CD14-positive monocyte (primary cell): Measurements from ENCODE around the gene SCOC. TPM values are rescaled to one million over a fixed set of nuclear protein-coding genes. Genes with fewer than 3 reads are reported as not detected.

Experiments used
- DNase-seq, 3 donors: peaks; one replicate each; pipeline ENCODE4 v3.0.0-alpha.2; 2011 to 2022
- H2AFZ ChIP-seq: 2 replicates; pipeline ENCODE4 v1.6.0; 2012; ENCODE audit warnings: mild to moderate bottlenecking, low read depth, low read length, inconsistent platforms; ENCODE audit not compliant: insufficient read depth, poor library complexity, severe bottlenecking
- H3K27ac ChIP-seq, 2 donors: 1 replicate in 1 of 2; 2 replicates in 1 of 2; pipeline ENCODE4 v1.5.1; 2012 to 2013; ENCODE audit warnings: low read length in 2 of 2, control low read depth in 1 of 2, inconsistent platforms in 1 of 2, low read depth in 1 of 2, mild to moderate bottlenecking in 1 of 2
- H3K27me3 ChIP-seq, 2 donors: one replicate each; pipeline versions ENCODE4 v1.6.0 to v1.6.1; 2011 to 2013; ENCODE audit warnings: low read length in 2 of 2; ENCODE audit not compliant: control insufficient read depth in 2 of 2, insufficient read depth in 2 of 2
- H3K36me3 ChIP-seq, 2 donors: replicated peaks in 1 of 2; 1 replicate in 1 of 2; 2 replicates in 1 of 2; pipeline versions ENCODE4 v1.5.1 to v1.6.1; 2012 to 2013; ENCODE audit warnings: low read length in 2 of 2, control low read depth in 1 of 2, inconsistent platforms in 1 of 2, mild to moderate bottlenecking in 1 of 2; ENCODE audit not compliant: insufficient read depth in 2 of 2, control insufficient read depth in 1 of 2
- H3K4me1 ChIP-seq, 2 donors: 1 replicate in 1 of 2; 2 replicates in 1 of 2; pipeline versions ENCODE4 v1.5.1 to v1.6.1; 2012 to 2013; ENCODE audit warnings: low read length in 2 of 2, control low read depth in 1 of 2, inconsistent platforms in 1 of 2, mild to moderate bottlenecking in 1 of 2, moderate library complexity in 1 of 2; ENCODE audit not compliant: insufficient read depth in 2 of 2, control insufficient read depth in 1 of 2
- H3K4me2 ChIP-seq: replicated peaks from 2 replicates; pipeline ENCODE3; 2012; ENCODE audit warnings: low read length, moderate library complexity, mild to moderate bottlenecking; ENCODE audit not compliant: poor library complexity, severe bottlenecking; ENCODE audit errors: extremely low read depth
- H3K4me3 ChIP-seq, 3 experiments: fragments of 200-600 bp in 1 of 3; sonication (generic) in 1 of 3; replicated peaks in 1 of 3; 1 replicate in 2 of 3; 2 replicates in 1 of 3; pipeline ENCODE4 v1.5.1; 2011 to 2013; ENCODE audit warnings: low read length in 3 of 3, mild to moderate bottlenecking in 3 of 3, control low read depth in 2 of 3, low read depth in 2 of 3, inconsistent platforms in 1 of 3, moderate library complexity in 1 of 3
- H3K79me2 ChIP-seq: 2 replicates; pipeline ENCODE4 v1.6.0; 2012; ENCODE audit warnings: mild to moderate bottlenecking, control low read depth, inconsistent platforms, low read length, moderate library complexity; ENCODE audit not compliant: insufficient read depth
- H3K9ac ChIP-seq: 2 replicates; pipeline ENCODE4 v1.6.0; 2017; ENCODE audit warnings: low read length, mild to moderate bottlenecking; ENCODE audit not compliant: insufficient read depth, poor library complexity, severe bottlenecking
- H3K9me3 ChIP-seq, 2 donors: replicated peaks in 1 of 2; 1 replicate in 1 of 2; 2 replicates in 1 of 2; pipeline versions ENCODE4 v1.5.1 to v1.6.1; 2012 to 2013; ENCODE audit warnings: low read length in 2 of 2, control low read depth in 1 of 2; ENCODE audit not compliant: control insufficient read depth in 1 of 2, insufficient read depth in 1 of 2
- H4K20me1 ChIP-seq: 2 replicates; pipeline ENCODE4 v1.6.0; 2012; ENCODE audit warnings: mild to moderate bottlenecking, low read length, control low read depth, moderate library complexity; ENCODE audit not compliant: insufficient read depth
- H3K27ac Mint-ChIP-seq, 7 donors: one replicate each; pipeline ENCODE4 v1.8.0; 2020; ENCODE audit warnings: mild to moderate bottlenecking in 7 of 7, mixed read lengths in 7 of 7, moderate library complexity in 6 of 7, inconsistent platforms in 2 of 7
- H3K27me3 Mint-ChIP-seq, 3 donors: one replicate each; pipeline ENCODE4 v1.8.0; 2021 to 2022; ENCODE audit warnings: low read depth in 3 of 3, mild to moderate bottlenecking in 3 of 3, mixed read lengths in 3 of 3, moderate library complexity in 3 of 3, inconsistent platforms in 1 of 3
- H3K36me3 Mint-ChIP-seq, 2 donors: one replicate each; pipeline ENCODE4 v1.8.0; 2020; ENCODE audit warnings: mixed read lengths in 2 of 2, inconsistent platforms in 1 of 2, mild to moderate bottlenecking in 1 of 2
- H3K4me1 Mint-ChIP-seq: one replicate; pipeline ENCODE4 v1.8.0; 2020; ENCODE audit warnings: mild to moderate bottlenecking, mixed read lengths
- H3K4me3 Mint-ChIP-seq, 2 donors: one replicate each; pipeline ENCODE4 v1.8.0; 2020; ENCODE audit warnings: mild to moderate bottlenecking in 2 of 2, mixed read lengths in 2 of 2, moderate library complexity in 1 of 2
- H3K9me3 Mint-ChIP-seq, 7 donors: one replicate each; pipeline ENCODE4 v1.8.0; 2020 to 2022; ENCODE audit warnings: mixed read lengths in 7 of 7, mild to moderate bottlenecking in 6 of 7, moderate library complexity in 6 of 7, inconsistent platforms in 2 of 7
- WGBS: methylation state at CpG from one replicate; pipeline ENCODE4 v1.1.5; 2013; ENCODE audit warnings: missing lambda C conversion rate; ENCODE audit not compliant: insufficient coverage; 5-methylcytosine and 5-hydroxymethylcytosine counted together
- intact Hi-C, 2 donors: fragments of 100-400 bp; cut with micrococcal nuclease; formaldehyde crosslinking; loops; one replicate each; pipeline versions ENCODE4 v1.15.0 to v1.15.1; 2023
- polyA plus RNA-seq, 3 donors: library from polyadenylated mRNA; depleted of rRNA in 1 of 3; unstranded in 2 of 3; stranded (reverse) in 1 of 3; fragments of 300-500 nt in 2 of 3; fragments of >200 nt in 1 of 3; fragmentation: Illumina TruSeq in 2 of 3; gene quantifications; 1 replicate in 2 of 3; 2 replicates in 1 of 3; pipeline ENCODE4 v1.2.3, GENCODE V29; 2012 to 2021
- TF ChIP-seq, protein P1 (sequence below): fragments of 200-600 bp; IDR thresholded peaks from one replicate; pipeline ENCODE4 v1.8.0; 2022; ENCODE audit warnings: antibody characterized with exemption, mild to moderate bottlenecking

The SCOC gene
- polyA plus RNA-seq, 3 donors, result 5.3 to 22.6 (median 21.2) TPM

DNA sequence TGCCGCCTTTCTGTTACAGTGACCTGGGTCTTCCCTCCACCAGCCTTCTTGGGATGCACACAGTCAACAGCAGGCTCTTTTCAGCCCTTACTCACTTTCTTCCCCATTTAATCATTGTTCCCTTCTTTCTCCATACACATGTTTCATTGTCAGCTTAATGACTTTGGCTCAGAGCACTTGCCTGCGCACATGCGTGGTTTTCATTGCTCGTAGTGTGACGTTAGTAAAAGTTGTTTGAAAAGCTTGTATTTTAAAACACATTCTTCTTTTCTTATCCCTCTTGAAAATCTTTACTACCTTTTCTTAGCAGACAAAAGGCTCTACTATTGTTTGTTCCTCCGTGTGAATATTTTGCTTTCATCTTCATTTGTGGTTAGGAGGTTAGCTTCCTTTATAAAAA is 19.7 kb upstream of the SCOC start:
- Histone ChIP-seq H2AFZ (no peak overlapping the region), H3K9ac (no peak overlapping the region), H3K4me3 (no peak overlapping the region), H3K9me3 (no peaks in the 10 kb centered on the region), H3K27me3 (no peaks in the 10 kb centered on the region), H3K27ac (no peak overlapping the region), H4K20me1 (no peaks in the 10 kb centered on the region), H3K36me3 (no peaks in the 10 kb centered on the region), H3K4me1 (no peaks in the 10 kb centered on the region), H3K4me2 (no peak overlapping the region), H3K79me2 (no peaks in the 10 kb centered on the region)
- DNase-seq, result no peak
- H3K27ac Mint-ChIP-seq, result no peak overlapping the region
- no peaks in the 10 kb centered on the region for H3K36me3 Mint-ChIP-seq
- intact Hi-C loops, result loop anchor here in 1 of 2 donors (10.0 kb wide), 2 partner anchors 501 to 619 kb away; no protein-coding TSS in a partner anchor
- 100% methylated on average over 1 of the region's 6 CpGs for WGBS
- H3K4me1 Mint-ChIP-seq, result peaks cover 4% of the 10 kb centered on the region
- H3K27me3 Mint-ChIP-seq, result peaks cover 0 to 5% (median 3%) of the 10 kb centered on the region in 3 donors
- TF ChIP-seq, protein P1, sequence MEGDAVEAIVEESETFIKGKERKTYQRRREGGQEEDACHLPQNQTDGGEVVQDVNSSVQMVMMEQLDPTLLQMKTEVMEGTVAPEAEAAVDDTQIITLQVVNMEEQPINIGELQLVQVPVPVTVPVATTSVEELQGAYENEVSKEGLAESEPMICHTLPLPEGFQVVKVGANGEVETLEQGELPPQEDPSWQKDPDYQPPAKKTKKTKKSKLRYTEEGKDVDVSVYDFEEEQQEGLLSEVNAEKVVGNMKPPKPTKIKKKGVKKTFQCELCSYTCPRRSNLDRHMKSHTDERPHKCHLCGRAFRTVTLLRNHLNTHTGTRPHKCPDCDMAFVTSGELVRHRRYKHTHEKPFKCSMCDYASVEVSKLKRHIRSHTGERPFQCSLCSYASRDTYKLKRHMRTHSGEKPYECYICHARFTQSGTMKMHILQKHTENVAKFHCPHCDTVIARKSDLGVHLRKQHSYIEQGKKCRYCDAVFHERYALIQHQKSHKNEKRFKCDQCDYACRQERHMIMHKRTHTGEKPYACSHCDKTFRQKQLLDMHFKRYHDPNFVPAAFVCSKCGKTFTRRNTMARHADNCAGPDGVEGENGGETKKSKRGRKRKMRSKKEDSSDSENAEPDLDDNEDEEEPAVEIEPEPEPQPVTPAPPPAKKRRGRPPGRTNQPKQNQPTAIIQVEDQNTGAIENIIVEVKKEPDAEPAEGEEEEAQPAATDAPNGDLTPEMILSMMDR, result no peak
- no peak overlapping the region for H3K4me3 Mint-ChIP-seq
- no peaks in the 10 kb centered on the region for H3K9me3 Mint-ChIP-seq

DNA sequence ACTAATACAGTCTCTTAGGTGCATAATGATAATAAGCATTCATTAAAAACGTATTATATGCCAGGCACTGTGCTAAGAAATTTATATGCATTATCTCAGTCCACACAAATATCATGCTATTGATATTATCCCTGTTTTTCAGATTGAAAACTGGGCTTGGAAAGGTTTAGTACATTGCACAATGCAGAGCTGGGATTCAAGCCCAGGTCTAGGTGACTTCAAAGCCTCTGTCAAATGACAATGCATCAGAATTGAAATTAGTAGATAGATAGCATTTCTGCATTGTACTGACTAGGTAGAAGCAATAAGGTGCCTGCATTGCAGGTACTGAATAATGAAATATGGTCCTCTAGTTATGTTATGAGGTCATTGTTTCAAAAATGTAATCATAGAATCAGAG is 18.2 kb upstream of the SCOC start:
- Mint-ChIP-seq H3K27me3 (peaks cover 0 to 5% (median 2%) of the 10 kb centered on the region in 3 donors), H3K27ac (no peak overlapping the region), H3K36me3 (no peaks in the 10 kb centered on the region), H3K9me3 (no peaks in the 10 kb centered on the region), H3K4me1 (peaks cover 4% of the 10 kb centered on the region), H3K4me3 (no peak overlapping the region)
- H3K4me3 ChIP-seq, result no peak overlapping the region
- no peaks in the 10 kb centered on the region for H4K20me1 ChIP-seq
- TF ChIP-seq, protein P1, result no peak
- H3K27me3 ChIP-seq, result no peaks in the 10 kb centered on the region
- no CpG with 5 or more reads among the region's 1 CpG for WGBS
- H3K4me2 ChIP-seq, result no peak overlapping the region
- no peak for DNase-seq
- H3K36me3 ChIP-seq, result no peaks in the 10 kb centered on the region
- H3K9ac ChIP-seq, result no peak overlapping the region
- H3K4me1 ChIP-seq, result no peaks in the 10 kb centered on the region
- H3K79me2 ChIP-seq, result no peaks in the 10 kb centered on the region
- H3K9me3 ChIP-seq, result no peaks in the 10 kb centered on the region
- no peak overlapping the region for H3K27ac ChIP-seq
- intact Hi-C loops, result loop anchor here in 1 of 2 donors (10.0 kb wide), 2 partner anchors 500 to 620 kb away; no protein-coding TSS in a partner anchor
- no peak overlapping the region for H2AFZ ChIP-seq
